PC-3 (cell line): Measurements from ENCODE around the gene WSCD2. TPM values are rescaled to one million over a fixed set of nuclear protein-coding genes. Genes with fewer than 3 reads are reported as not detected.

Experiments
- ATAC-seq: fragments of 200-7000 bp; cut with Tn5 transposase; 2 replicates; pipeline ENCODE4 v1.9.1; 2020; ENCODE audit warnings: mild to moderate bottlenecking, moderate library complexity
- BruUV-seq: library from RNA; stranded (reverse); fragments of 400-500 nt; replicated peaks from 2 replicates; lab custom pipeline; 2021; lab: Mats Ljungman, UMichigan
- CTCF ChIA-PET: fragments of 300-600 bp; sonication (Branson Sonifier 250); formaldehyde crosslinking; loops from one replicate; lab custom pipeline; 2022; ENCODE audit warnings: antibody characterized with exemption; lab: Charles Lee
- POLR2A ChIA-PET: fragments of 300-600 bp; sonication (Branson Sonifier 250); formaldehyde crosslinking; loops from one replicate; lab custom pipeline; 2022; ENCODE audit warnings: antibody characterized with exemption; ENCODE audit not compliant: unreplicated experiment; lab: Charles Lee
- DNase-seq: peaks from one replicate; pipeline ENCODE4 v3.0.0-alpha.2; 2015
- H2AFZ ChIP-seq: fragments of 300-600 bp; sonication (generic); 2 replicates; pipeline ENCODE4 v1.6.0; 2016; ENCODE audit warnings: antibody characterized with exemption, low read length
- H3F3A ChIP-seq: fragments of 300-600 bp; sonication (generic); one replicate; pipeline ENCODE4 v1.6.0; 2017; ENCODE audit warnings: antibody characterized with exemption, low read length, control low read depth, mild to moderate bottlenecking; ENCODE audit not compliant: unreplicated experiment
- H3K27ac ChIP-seq: fragments of 300-600 bp; sonication (generic); 2 replicates; pipeline ENCODE4 v1.5.1; 2016; ENCODE audit warnings: mild to moderate bottlenecking, low read length
- H3K27me3 ChIP-seq: fragments of 300-600 bp; sonication (generic); 2 replicates; pipeline ENCODE4 v1.6.1; 2016; ENCODE audit warnings: low read length, mixed read lengths
- H3K36me3 ChIP-seq: fragments of 300-600 bp; sonication (generic); 2 replicates; pipeline ENCODE4 v1.6.1; 2016; ENCODE audit warnings: low read depth, mixed run types, low read length, mixed read lengths
- H3K4me1 ChIP-seq: fragments of 300-600 bp; sonication (generic); 2 replicates; pipeline ENCODE4 v1.5.1; 2016; ENCODE audit warnings: low read length; ENCODE audit not compliant: insufficient read depth
- H3K4me2 ChIP-seq: fragments of 300-600 bp; sonication (generic); 2 replicates; pipeline ENCODE4 v1.6.0; 2016; ENCODE audit warnings: low read length
- H3K4me3 ChIP-seq: fragments of 300-600 bp; sonication (generic); 2 replicates; pipeline ENCODE4 v1.5.1; 2016; ENCODE audit warnings: mild to moderate bottlenecking, low read length, mixed read lengths
- H3K79me2 ChIP-seq: fragments of 300-600 bp; sonication (generic); 2 replicates; pipeline ENCODE4 v1.6.1; 2017; ENCODE audit warnings: low read length, mixed read lengths
- H3K9ac ChIP-seq: fragments of 300-600 bp; sonication (generic); 2 replicates; pipeline ENCODE4 v1.6.0; 2016; ENCODE audit warnings: mild to moderate bottlenecking, low read length
- H3K9me2 ChIP-seq: fragments of 300-600 bp; sonication (generic); replicated peaks from 2 replicates; pipeline ENCODE4 v1.6.1; 2016; ENCODE audit warnings: mixed run types, low read length, mixed read lengths
- H3K9me3 ChIP-seq: fragments of 300-600 bp; sonication (generic); 2 replicates; pipeline ENCODE4 v1.6.1; 2016; ENCODE audit warnings: low read length, mixed read lengths
- H4K20me1 ChIP-seq: fragments of 300-600 bp; sonication (generic); 2 replicates; pipeline ENCODE4 v1.6.1; 2016; ENCODE audit warnings: low read length, mixed read lengths
- CTCF ChIP-seq: fragments of 300-600 bp; sonication (generic); conservative IDR thresholded peaks from 2 replicates; pipeline ENCODE4 v1.5.1; 2017; ENCODE audit warnings: antibody characterized with exemption, low read depth, mild to moderate bottlenecking, low read length
- EZH2 ChIP-seq: fragments of 300-600 bp; sonication (generic); IDR thresholded peaks from one replicate; pipeline ENCODE4 v1.6.1; 2017; ENCODE audit warnings: antibody characterized with exemption, mild to moderate bottlenecking, low read length; ENCODE audit not compliant: unreplicated experiment
- EZH2phosphoT487 ChIP-seq: fragments of 300-600 bp; sonication (generic); IDR thresholded peaks from 2 replicates; pipeline ENCODE4 v1.6.1; 2018; ENCODE audit warnings: mild to moderate bottlenecking, antibody characterized with exemption, low read length, borderline replicate concordance
- intact Hi-C: fragments of 100-400 bp; cut with micrococcal nuclease; formaldehyde crosslinking; loops from 2 replicates; pipeline ENCODE4 v1.9.0; 2023
- total RNA-seq: library from RNA; depleted of rRNA; stranded (reverse); fragments of >200 nt; gene quantifications from 2 replicates; pipeline ENCODE4 v1.2.3, GENCODE V29; 2014

The WSCD2 gene
- total RNA-seq, 1 experiment from 2014 or later, result not detected

- Histone ChIP-seq H3K27ac (no peak overlapping the region), H3K4me2 (no peak overlapping the region), H4K20me1 (no peaks in the 10 kb centered on the region), H2AFZ (no peak overlapping the region), H3K9me3 (0 out of 2 replicates have a peak, but pooled peaks cover 10% of the 10 kb centered on the region), H3K4me3 (no peak overlapping the region), H3K4me1 (no peaks in the 10 kb centered on the region), H3K9me2 (no peaks in the 10 kb centered on the region), H3F3A (no peaks in the 10 kb centered on the region), H3K36me3 (no peaks in the 10 kb centered on the region), H3K27me3 (peaks cover 55% of the 10 kb centered on the region), H3K79me2 (no peaks in the 10 kb centered on the region), H3K9ac (no peak overlapping the region)
- CTCF ChIA-PET, result no interaction called here
- ATAC-seq, result no peak
- intact Hi-C loops, result no loop called here
- TF ChIP-seq CTCF (no peak), EZH2 (no peak), EZH2phosphoT487 (no peak)
- BruUV-seq, result no TSS peak
- POLR2A ChIA-PET, result no interaction called here
- no peak for DNase-seq
Observed at GRCh38 chr12:108090932-108091678, 38.0 kb upstream of the WSCD2 start.

GRCh38 chr12:108091679-108092051, 37.4 kb upstream of the WSCD2 start:
- no peaks in the 10 kb centered on the region for H3K9me2 ChIP-seq
- H3K79me2 ChIP-seq, result no peaks in the 10 kb centered on the region
- no peak overlapping the region for H2AFZ ChIP-seq
- H3K4me1 ChIP-seq, result no peaks in the 10 kb centered on the region
- no peak overlapping the region for H3K4me3 ChIP-seq
- no peak overlapping the region for H3K9ac ChIP-seq
- no peaks in the 10 kb centered on the region for H3F3A ChIP-seq
- no peak for DNase-seq
- POLR2A ChIA-PET, result no interaction called here
- no peak overlapping the region for H3K4me2 ChIP-seq
- H3K27me3 ChIP-seq, result peaks cover 55% of the 10 kb centered on the region
- ATAC-seq, result no peak
- H4K20me1 ChIP-seq, result no peaks in the 10 kb centered on the region
- no peak overlapping the region for H3K27ac ChIP-seq
- no TSS peak for BruUV-seq
- no peaks in the 10 kb centered on the region for H3K36me3 ChIP-seq
- CTCF ChIA-PET, result no interaction called here
- 0 out of 2 replicates have a peak, but pooled peaks cover 10% of the 10 kb centered on the region for H3K9me3 ChIP-seq
- TF ChIP-seq EZH2phosphoT487, result no peak
- TF ChIP-seq EZH2, result no peak
- TF ChIP-seq CTCF, result no peak
- intact Hi-C loops, result no loop called here

GRCh38 chr12:108093209-108093608, 35.9 kb upstream of the WSCD2 start:
- H3K9ac ChIP-seq, result no peak overlapping the region
- H3K4me3 ChIP-seq, result no peak overlapping the region
- TF ChIP-seq CTCF (no peak), EZH2phosphoT487 (no peak), EZH2 (no peak)
- ChIA-PET POLR2A (no interaction called here), CTCF (no interaction called here)
- no peaks in the 10 kb centered on the region for H3K79me2 ChIP-seq
- no peaks in the 10 kb centered on the region for H4K20me1 ChIP-seq
- no peak overlapping the region for H2AFZ ChIP-seq
- H3F3A ChIP-seq, result no peaks in the 10 kb centered on the region
- no peak overlapping the region for H3K27ac ChIP-seq
- no peaks in the 10 kb centered on the region for H3K4me1 ChIP-seq
- H3K9me2 ChIP-seq, result no peaks in the 10 kb centered on the region
- intact Hi-C loops, result no loop called here
- no TSS peak for BruUV-seq
- H3K27me3 ChIP-seq, result peaks cover 55% of the 10 kb centered on the region
- no peak overlapping the region for H3K4me2 ChIP-seq
- no peak for ATAC-seq
- no peak for DNase-seq
- H3K36me3 ChIP-seq, result no peaks in the 10 kb centered on the region
- H3K9me3 ChIP-seq, result no peaks in the 10 kb centered on the region
